Measurements from ENCODE around the gene SIMC1. TPM values are rescaled to one million over a fixed set of nuclear protein-coding genes. Genes with fewer than 3 reads are reported as not detected.
"Not testable (repeated sequence)": the region's sequence is repeated elsewhere in the genome, so short reads cannot be mapped to it uniquely, and the experiment has no call there.

SIMC1 gene
- total RNA-seq, 1 donor from 2014 or later, result 10.4 TPM

GRCh38 chr5:176190886-176191755, 47.1 kb upstream of the SIMC1 start:
- Histone ChIP-seq H2AFZ (ENCODE audit: low read depth, low read length) (no peak overlapping the region), H4K20me1 (ENCODE audit: insufficient read depth, low read length) (no peaks in the 10 kb centered on the region), H3K27ac (ENCODE audit: low read depth, low read length) (no peak overlapping the region), H3K4me3 (ENCODE audit: insufficient read depth, low read depth, low read length) (no peak overlapping the region), H3K9me3 (ENCODE audit: insufficient read depth, low read depth, low read length) (no peaks in the 10 kb centered on the region), H3K4me2 (ENCODE audit: low read length) (no peak overlapping the region), H3K27me3 (ENCODE audit: insufficient read depth, low read length) (no peaks in the 10 kb centered on the region), H3K79me2 (ENCODE audit: insufficient read depth, low read length) (no peaks in the 10 kb centered on the region), H3K4me1 (ENCODE audit: insufficient read depth, low read length) (no peaks in the 10 kb centered on the region), H3K9ac (ENCODE audit: low read length) (no peak overlapping the region), H3K36me3 (ENCODE audit: insufficient read depth, low read length) (no peaks in the 10 kb centered on the region)
- TF ChIP-seq CTCF (IDR thresholded peaks at IDR 0.05; ENCODE audit: insufficient read depth, low read depth, low read length) (no peak), EZH2 (IDR thresholded peaks at IDR 0.05; ENCODE audit: insufficient read depth, low read length) (no peak)
- Mint-ChIP-seq H3K27ac (ENCODE audit: unreplicated experiment) (no peak overlapping the region), H3K27me3 (ENCODE audit: low read depth, unreplicated experiment) (peaks cover 31% of the 10 kb centered on the region), H3K4me1 (ENCODE audit: low read depth, unreplicated experiment) (no peaks in the 10 kb centered on the region), H3K4me3 (ENCODE audit: unreplicated experiment) (no peak overlapping the region), H3K9me3 (ENCODE audit: unreplicated experiment) (no peaks in the 10 kb centered on the region), H3K36me3 (ENCODE audit: low read depth, unreplicated experiment) (no peaks in the 10 kb centered on the region)
- DNase-seq (ENCODE audit: low read depth), result no peak
- no peak for FAIRE-seq

GRCh38 chr5:176192094-176192721, 46.0 kb upstream of the SIMC1 start:
- Histone ChIP-seq H3K9me3 (ENCODE audit: insufficient read depth, low read depth, low read length) (no peaks in the 10 kb centered on the region), H2AFZ (ENCODE audit: low read depth, low read length) (no peak overlapping the region), H3K27ac (ENCODE audit: low read depth, low read length) (no peak overlapping the region), H3K36me3 (ENCODE audit: insufficient read depth, low read length) (no peaks in the 10 kb centered on the region), H3K27me3 (ENCODE audit: insufficient read depth, low read length) (no peaks in the 10 kb centered on the region), H3K4me2 (ENCODE audit: low read length) (no peak overlapping the region), H3K4me3 (ENCODE audit: insufficient read depth, low read depth, low read length) (no peak overlapping the region), H3K4me1 (ENCODE audit: insufficient read depth, low read length) (no peaks in the 10 kb centered on the region), H4K20me1 (ENCODE audit: insufficient read depth, low read length) (no peaks in the 10 kb centered on the region), H3K9ac (ENCODE audit: low read length) (no peak overlapping the region), H3K79me2 (ENCODE audit: insufficient read depth, low read length) (no peaks in the 10 kb centered on the region)
- no peak for DNase-seq (ENCODE audit: low read depth)
- H3K36me3 Mint-ChIP-seq (ENCODE audit: low read depth, unreplicated experiment), result no peaks in the 10 kb centered on the region
- H3K27me3 Mint-ChIP-seq (ENCODE audit: low read depth, unreplicated experiment), result peaks cover 31% of the 10 kb centered on the region
- H3K9me3 Mint-ChIP-seq (ENCODE audit: unreplicated experiment), result no peaks in the 10 kb centered on the region
- TF ChIP-seq CTCF (IDR thresholded peaks at IDR 0.05; ENCODE audit: insufficient read depth, low read depth, low read length) (no peak), EZH2 (IDR thresholded peaks at IDR 0.05; ENCODE audit: insufficient read depth, low read length) (no peak)
- H3K27ac Mint-ChIP-seq (ENCODE audit: unreplicated experiment), result no peak overlapping the region
- FAIRE-seq, result no peak
- H3K4me1 Mint-ChIP-seq (ENCODE audit: low read depth, unreplicated experiment), result no peaks in the 10 kb centered on the region
- no peak overlapping the region for H3K4me3 Mint-ChIP-seq (ENCODE audit: unreplicated experiment)

GRCh38 chr5:176192722-176193117, 45.5 kb upstream of the SIMC1 start:
- H3K9me3 Mint-ChIP-seq (ENCODE audit: unreplicated experiment); H3K9ac ChIP-seq (ENCODE audit: low read length); H3K27ac Mint-ChIP-seq (ENCODE audit: unreplicated experiment); H3K36me3 ChIP-seq (ENCODE audit: insufficient read depth, low read length); H3K4me3 Mint-ChIP-seq (ENCODE audit: unreplicated experiment); H3K4me3 ChIP-seq (ENCODE audit: insufficient read depth, low read depth, low read length); FAIRE-seq; H3K79me2 ChIP-seq (ENCODE audit: insufficient read depth, low read length); H3K36me3 Mint-ChIP-seq (ENCODE audit: low read depth, unreplicated experiment); DNase-seq (ENCODE audit: low read depth); H4K20me1 ChIP-seq (ENCODE audit: insufficient read depth, low read length); H3K27ac ChIP-seq (ENCODE audit: low read depth, low read length); H3K4me1 ChIP-seq (ENCODE audit: insufficient read depth, low read length); H2AFZ ChIP-seq (ENCODE audit: low read depth, low read length); H3K27me3 ChIP-seq (ENCODE audit: insufficient read depth, low read length); H3K9me3 ChIP-seq (ENCODE audit: insufficient read depth, low read depth, low read length); H3K4me2 ChIP-seq (ENCODE audit: low read length); H3K4me1 Mint-ChIP-seq (ENCODE audit: low read depth, unreplicated experiment): not testable (repeated sequence)
- peaks cover 31% of the 10 kb centered on the region for H3K27me3 Mint-ChIP-seq (ENCODE audit: low read depth, unreplicated experiment)

GRCh38 chr5:176193636-176194035, 44.6 kb upstream of the SIMC1 start:
- H3K27ac Mint-ChIP-seq (ENCODE audit: unreplicated experiment); H3K9me3 Mint-ChIP-seq (ENCODE audit: unreplicated experiment); H3K36me3 ChIP-seq (ENCODE audit: insufficient read depth, low read length); H3K9me3 ChIP-seq (ENCODE audit: insufficient read depth, low read depth, low read length); H3K79me2 ChIP-seq (ENCODE audit: insufficient read depth, low read length); DNase-seq (ENCODE audit: low read depth); H3K9ac ChIP-seq (ENCODE audit: low read length); FAIRE-seq; H2AFZ ChIP-seq (ENCODE audit: low read depth, low read length); H4K20me1 ChIP-seq (ENCODE audit: insufficient read depth, low read length); H3K4me3 ChIP-seq (ENCODE audit: insufficient read depth, low read depth, low read length); H3K4me2 ChIP-seq (ENCODE audit: low read length); H3K4me1 Mint-ChIP-seq (ENCODE audit: low read depth, unreplicated experiment); H3K36me3 Mint-ChIP-seq (ENCODE audit: low read depth, unreplicated experiment); H3K27ac ChIP-seq (ENCODE audit: low read depth, low read length); H3K27me3 ChIP-seq (ENCODE audit: insufficient read depth, low read length); H3K4me3 Mint-ChIP-seq (ENCODE audit: unreplicated experiment); H3K4me1 ChIP-seq (ENCODE audit: insufficient read depth, low read length): not testable (repeated sequence)
- peaks cover 25% of the 10 kb centered on the region for H3K27me3 Mint-ChIP-seq (ENCODE audit: low read depth, unreplicated experiment)
